Measurements from ENCODE around the gene TSC22D1.

DNA sequence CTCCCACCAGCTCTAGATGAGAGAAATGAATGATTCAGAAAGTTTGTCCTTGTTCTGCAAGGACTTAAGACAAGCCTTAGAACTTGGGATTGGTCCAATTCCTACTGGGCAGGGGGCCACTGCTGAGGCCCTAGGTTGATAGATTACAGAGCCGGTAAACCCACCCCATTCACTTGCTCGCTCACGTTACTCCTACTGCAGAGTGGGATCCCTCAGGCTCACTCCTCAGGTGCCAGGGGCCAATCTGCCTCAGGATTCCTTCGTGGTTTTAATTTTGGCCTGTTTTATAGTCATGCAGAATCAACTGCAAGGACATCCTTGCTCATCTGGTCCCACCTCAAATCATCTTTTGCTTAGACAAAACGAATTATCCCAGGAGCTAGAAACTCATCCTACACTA lies 143.5 kb downstream of the TSC22D1 start:
- TF ChIP-seq, protein P1, sequence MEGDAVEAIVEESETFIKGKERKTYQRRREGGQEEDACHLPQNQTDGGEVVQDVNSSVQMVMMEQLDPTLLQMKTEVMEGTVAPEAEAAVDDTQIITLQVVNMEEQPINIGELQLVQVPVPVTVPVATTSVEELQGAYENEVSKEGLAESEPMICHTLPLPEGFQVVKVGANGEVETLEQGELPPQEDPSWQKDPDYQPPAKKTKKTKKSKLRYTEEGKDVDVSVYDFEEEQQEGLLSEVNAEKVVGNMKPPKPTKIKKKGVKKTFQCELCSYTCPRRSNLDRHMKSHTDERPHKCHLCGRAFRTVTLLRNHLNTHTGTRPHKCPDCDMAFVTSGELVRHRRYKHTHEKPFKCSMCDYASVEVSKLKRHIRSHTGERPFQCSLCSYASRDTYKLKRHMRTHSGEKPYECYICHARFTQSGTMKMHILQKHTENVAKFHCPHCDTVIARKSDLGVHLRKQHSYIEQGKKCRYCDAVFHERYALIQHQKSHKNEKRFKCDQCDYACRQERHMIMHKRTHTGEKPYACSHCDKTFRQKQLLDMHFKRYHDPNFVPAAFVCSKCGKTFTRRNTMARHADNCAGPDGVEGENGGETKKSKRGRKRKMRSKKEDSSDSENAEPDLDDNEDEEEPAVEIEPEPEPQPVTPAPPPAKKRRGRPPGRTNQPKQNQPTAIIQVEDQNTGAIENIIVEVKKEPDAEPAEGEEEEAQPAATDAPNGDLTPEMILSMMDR (IDR thresholded peaks at IDR 0.05) = no peak
- TF ChIP-seq POLR2A (IDR thresholded peaks at IDR 0.05) (no peak), EP300 (IDR thresholded peaks at IDR 0.05; ENCODE audit: low read depth) (no peak), POLR2AphosphoS5 (IDR thresholded peaks at IDR 0.05) (peak in 1 of 3 donors; percentile 31)

Measured in transverse colon (tissue), 4 donors.